Glutamatergic neuron (in vitro differentiated cells): ENCODE results near the gene HEG1. TPM values are rescaled to one million over a fixed set of nuclear protein-coding genes. Genes with fewer than 3 reads are reported as not detected.

Source experiments
- DNase-seq: peaks from one replicate; pipeline ENCODE4 v3.0.0; 2022
- H3K27ac Mint-ChIP-seq: one replicate; pipeline ENCODE4 v1.8.0; 2020; ENCODE audit warnings: mild to moderate bottlenecking, mixed read lengths, inconsistent platforms; ENCODE audit not compliant: unreplicated experiment
- H3K27me3 Mint-ChIP-seq: one replicate; pipeline ENCODE4 v1.8.0; 2020; ENCODE audit warnings: mild to moderate bottlenecking, moderate library complexity, mixed read lengths, inconsistent platforms; ENCODE audit not compliant: unreplicated experiment
- H3K36me3 Mint-ChIP-seq: one replicate; pipeline ENCODE4 v1.8.0; 2020; ENCODE audit warnings: mild to moderate bottlenecking, mixed read lengths, inconsistent platforms; ENCODE audit not compliant: unreplicated experiment
- H3K4me1 Mint-ChIP-seq: one replicate; pipeline ENCODE4 v1.8.0; 2020; ENCODE audit warnings: mild to moderate bottlenecking, low read depth, mixed read lengths, inconsistent platforms; ENCODE audit not compliant: unreplicated experiment
- H3K4me3 Mint-ChIP-seq: one replicate; pipeline ENCODE4 v1.8.0; 2020; ENCODE audit warnings: mild to moderate bottlenecking, mixed read lengths, inconsistent platforms; ENCODE audit not compliant: unreplicated experiment
- H3K9me3 Mint-ChIP-seq: one replicate; pipeline ENCODE4 v1.8.0; 2020; ENCODE audit warnings: mild to moderate bottlenecking, moderate library complexity, mixed read lengths, inconsistent platforms; ENCODE audit not compliant: unreplicated experiment
- total RNA-seq: library from RNA; stranded (reverse); fragmentation: NEBNext Ultra II Directional; extraction: Animal tissue kit (Norgen Biotek cat#: 25700); gene quantifications from one replicate; pipeline ENCODE4 v1.2.1, GENCODE V29; 2021; ENCODE audit not compliant: unreplicated experiment
- TF ChIP-seq, protein P1 (sequence below): fragments of 200-600 bp; sonication (generic); IDR thresholded peaks from one replicate; pipeline ENCODE4 v1.5.0; 2021; ENCODE audit not compliant: partially characterized antibody, unreplicated experiment

The HEG1 gene
- total RNA-seq, 1 donor from 2014 or later: 32.7 TPM

DNA sequence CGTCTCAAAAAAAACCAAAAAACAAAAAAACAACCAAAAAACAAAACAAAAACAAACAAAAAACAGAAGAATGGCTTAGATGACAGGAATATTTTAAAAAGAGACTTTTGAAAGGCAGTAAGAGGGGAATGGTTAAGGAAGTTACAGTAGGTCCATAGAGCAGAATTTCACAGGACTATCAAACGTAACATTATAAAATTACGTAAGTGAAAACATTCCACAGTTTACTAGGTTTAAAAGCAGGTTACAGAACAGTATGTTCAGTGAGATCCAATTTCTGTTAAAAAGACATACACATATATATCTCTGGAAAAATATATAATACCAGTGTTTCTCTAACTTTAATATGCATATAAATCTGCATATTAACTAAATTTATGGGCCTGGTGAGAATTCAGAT lies 71.0 kb downstream of the HEG1 start:
- no peaks in the 10 kb centered on the region for H3K9me3 Mint-ChIP-seq
- no peaks in the 10 kb centered on the region for H3K36me3 Mint-ChIP-seq
- H3K4me1 Mint-ChIP-seq: peaks cover 2% of the 10 kb centered on the region
- H3K4me3 Mint-ChIP-seq: no peak overlapping the region
- peaks cover 2% of the 10 kb centered on the region for H3K27me3 Mint-ChIP-seq
- TF ChIP-seq, protein P1, sequence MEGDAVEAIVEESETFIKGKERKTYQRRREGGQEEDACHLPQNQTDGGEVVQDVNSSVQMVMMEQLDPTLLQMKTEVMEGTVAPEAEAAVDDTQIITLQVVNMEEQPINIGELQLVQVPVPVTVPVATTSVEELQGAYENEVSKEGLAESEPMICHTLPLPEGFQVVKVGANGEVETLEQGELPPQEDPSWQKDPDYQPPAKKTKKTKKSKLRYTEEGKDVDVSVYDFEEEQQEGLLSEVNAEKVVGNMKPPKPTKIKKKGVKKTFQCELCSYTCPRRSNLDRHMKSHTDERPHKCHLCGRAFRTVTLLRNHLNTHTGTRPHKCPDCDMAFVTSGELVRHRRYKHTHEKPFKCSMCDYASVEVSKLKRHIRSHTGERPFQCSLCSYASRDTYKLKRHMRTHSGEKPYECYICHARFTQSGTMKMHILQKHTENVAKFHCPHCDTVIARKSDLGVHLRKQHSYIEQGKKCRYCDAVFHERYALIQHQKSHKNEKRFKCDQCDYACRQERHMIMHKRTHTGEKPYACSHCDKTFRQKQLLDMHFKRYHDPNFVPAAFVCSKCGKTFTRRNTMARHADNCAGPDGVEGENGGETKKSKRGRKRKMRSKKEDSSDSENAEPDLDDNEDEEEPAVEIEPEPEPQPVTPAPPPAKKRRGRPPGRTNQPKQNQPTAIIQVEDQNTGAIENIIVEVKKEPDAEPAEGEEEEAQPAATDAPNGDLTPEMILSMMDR: no peak
- DNase-seq: no peak
- no peak overlapping the region for H3K27ac Mint-ChIP-seq

DNA sequence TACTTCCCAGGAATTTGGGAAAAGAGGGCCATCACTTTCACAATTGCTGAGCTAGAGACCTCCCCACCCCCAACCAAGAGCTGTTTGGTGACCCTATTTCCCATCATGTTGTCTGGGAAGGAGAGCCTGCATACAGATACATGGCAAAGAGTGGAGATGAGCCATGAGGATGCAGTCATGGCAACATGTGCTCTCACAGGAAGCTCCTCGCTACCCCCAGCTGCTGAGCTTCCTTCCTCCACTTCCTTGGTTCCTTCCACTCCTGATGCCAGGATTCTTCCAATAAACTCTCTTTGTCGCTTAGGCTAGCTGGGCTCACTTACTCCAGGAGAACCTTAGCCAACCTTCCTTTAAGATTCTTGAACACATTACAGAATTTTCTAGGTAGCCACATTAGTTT lies 72.9 kb downstream of the HEG1 start:
- no peak overlapping the region for H3K27ac Mint-ChIP-seq
- H3K9me3 Mint-ChIP-seq: no peaks in the 10 kb centered on the region
- no peaks in the 10 kb centered on the region for H3K36me3 Mint-ChIP-seq
- TF ChIP-seq, protein P1: no peak
- DNase-seq: no peak
- peaks cover 2% of the 10 kb centered on the region for H3K4me1 Mint-ChIP-seq
- H3K27me3 Mint-ChIP-seq: peaks cover 7% of the 10 kb centered on the region
- H3K4me3 Mint-ChIP-seq: no peak overlapping the region

- no peak for DNase-seq
- Mint-ChIP-seq H3K27ac (no peak overlapping the region), H3K4me3 (no peak overlapping the region), H3K4me1 (peaks cover 2% of the 10 kb centered on the region), H3K36me3 (no peaks in the 10 kb centered on the region), H3K27me3 (peaks cover 7% of the 10 kb centered on the region), H3K9me3 (no peaks in the 10 kb centered on the region)
- TF ChIP-seq, protein P1: no peak
Measured at GRCh38 chr3:124981472-124981871, 74.3 kb downstream of the HEG1 start.

DNA sequence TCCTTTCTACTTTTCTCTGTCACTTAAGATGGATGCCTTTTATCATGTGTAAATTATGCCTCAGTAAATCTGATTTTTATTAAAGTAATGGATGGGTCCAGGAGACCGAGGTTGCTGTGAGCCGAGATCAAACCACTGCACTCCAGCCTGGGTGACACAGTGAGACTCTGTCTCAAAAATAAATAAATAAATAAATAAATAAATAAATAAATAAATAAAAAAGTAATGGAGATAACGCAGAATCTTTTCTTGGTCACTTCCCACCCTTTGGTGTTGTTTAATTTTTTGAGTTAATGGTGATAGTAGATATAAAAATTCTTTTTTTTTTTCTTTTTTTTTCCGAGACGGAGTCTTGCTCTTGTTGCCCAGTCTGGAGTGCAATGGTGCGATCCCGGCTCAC lies 77.2 kb downstream of the HEG1 start:
- H3K9me3 Mint-ChIP-seq: no peaks in the 10 kb centered on the region
- H3K4me1 Mint-ChIP-seq: no peaks in the 10 kb centered on the region
- H3K36me3 Mint-ChIP-seq: no peaks in the 10 kb centered on the region
- H3K27me3 Mint-ChIP-seq: peaks cover 7% of the 10 kb centered on the region
- TF ChIP-seq, protein P1: no peak
- no peak overlapping the region for H3K4me3 Mint-ChIP-seq
- no peak for DNase-seq
- H3K27ac Mint-ChIP-seq: no peak overlapping the region

- TF ChIP-seq, protein P1: no peak
- Mint-ChIP-seq H3K4me3 (no peak overlapping the region), H3K27ac (no peak overlapping the region), H3K36me3 (no peaks in the 10 kb centered on the region), H3K27me3 (peaks cover 5% of the 10 kb centered on the region), H3K4me1 (no peaks in the 10 kb centered on the region), H3K9me3 (no peaks in the 10 kb centered on the region)
- no peak for DNase-seq
Measured at GRCh38 chr3:124976383-124976782, 79.4 kb downstream of the HEG1 start.
